H9 (cell line): ENCODE data around the gene TMEM86A. TPM values are rescaled to one million over a fixed set of nuclear protein-coding genes. Genes with fewer than 3 reads are reported as not detected.

Experiments used
- DNase-seq: peaks from one replicate; pipeline ENCODE4 v3.0.0-alpha.2; 2017
- H2AFZ ChIP-seq: one replicate; pipeline ENCODE4 v1.6.1; 2013; ENCODE audit warnings: mild to moderate bottlenecking, low read length, control low read depth, moderate library complexity
- H2AK5ac ChIP-seq: 2 replicates; pipeline ENCODE4 v1.6.1; 2013; ENCODE audit warnings: low read length, control low read depth, mixed read lengths; ENCODE audit not compliant: insufficient read length
- H2BK120ac ChIP-seq: one replicate; pipeline ENCODE4 v1.6.1; 2013; ENCODE audit warnings: low read depth, mild to moderate bottlenecking, low read length, control low read depth, inconsistent platforms; ENCODE audit not compliant: poor library complexity, severe bottlenecking
- H2BK12ac ChIP-seq: 2 replicates; pipeline ENCODE4 v1.6.1; 2013; ENCODE audit warnings: low read length, control low read depth, mixed read lengths, low read depth; ENCODE audit not compliant: insufficient read length
- H2BK15ac ChIP-seq: 2 replicates; pipeline ENCODE4 v1.6.1; 2013; ENCODE audit warnings: low read depth, low read length, control low read depth
- H2BK20ac ChIP-seq: one replicate; pipeline ENCODE4 v1.6.1; 2013; ENCODE audit warnings: low read depth, mild to moderate bottlenecking, low read length, control low read depth, inconsistent platforms; ENCODE audit not compliant: poor library complexity, severe bottlenecking
- H2BK5ac ChIP-seq: 2 replicates; pipeline ENCODE4 v1.6.1; 2013; ENCODE audit warnings: low read length, control low read depth, mixed read lengths; ENCODE audit not compliant: insufficient read length
- H3K14ac ChIP-seq: 2 replicates; pipeline ENCODE4 v1.6.1; 2013; ENCODE audit warnings: low read length, control low read depth; ENCODE audit not compliant: insufficient read depth
- H3K18ac ChIP-seq: 2 replicates; pipeline ENCODE4 v1.6.1; 2013; ENCODE audit warnings: low read depth, mild to moderate bottlenecking, mixed read lengths, low read length, control low read depth; ENCODE audit not compliant: insufficient read length
- H3K23ac ChIP-seq: 2 replicates; pipeline ENCODE4 v1.6.1; 2013; ENCODE audit warnings: low read length, control low read depth, mixed read lengths, low read depth; ENCODE audit not compliant: insufficient read length
- H3K23me2 ChIP-seq: 2 replicates; pipeline ENCODE4 v1.6.1; 2013; ENCODE audit warnings: low read depth, mild to moderate bottlenecking, mixed read lengths, low read length, control low read depth; ENCODE audit not compliant: insufficient read length, poor library complexity, severe bottlenecking
- H3K27ac ChIP-seq: 2 replicates; pipeline ENCODE4 v1.5.1; 2013; ENCODE audit warnings: low read length, control low read depth, mixed read lengths, low read depth; ENCODE audit not compliant: insufficient read length
- H3K27me3 ChIP-seq: 2 replicates; pipeline ENCODE4 v1.6.1; 2013; ENCODE audit warnings: low read length, control low read depth, inconsistent platforms; ENCODE audit not compliant: insufficient read depth
- H3K4ac ChIP-seq: 2 replicates; pipeline ENCODE4 v1.6.1; 2013; ENCODE audit warnings: low read depth, mild to moderate bottlenecking, control low read depth, inconsistent platforms, low read length, moderate library complexity
- H3K4me1 ChIP-seq: 2 replicates; pipeline ENCODE4 v1.6.1; 2013; ENCODE audit warnings: low read length, control low read depth, inconsistent platforms; ENCODE audit not compliant: insufficient read depth
- H3K4me2 ChIP-seq: 2 replicates; pipeline ENCODE4 v1.6.1; 2013; ENCODE audit warnings: low read length, control low read depth, mixed read lengths; ENCODE audit not compliant: insufficient read length, insufficient read depth
- H3K56ac ChIP-seq: 2 replicates; pipeline ENCODE4 v1.6.1; 2013; ENCODE audit warnings: low read depth, mild to moderate bottlenecking, mixed read lengths, low read length, control low read depth; ENCODE audit not compliant: insufficient read length
- H3K79me1 ChIP-seq: 2 replicates; pipeline ENCODE4 v1.6.1; 2013; ENCODE audit warnings: low read depth, mild to moderate bottlenecking, moderate library complexity, low read length, control low read depth, inconsistent platforms; ENCODE audit not compliant: insufficient read depth, poor library complexity, severe bottlenecking
- H3K79me2 ChIP-seq: 2 replicates; pipeline ENCODE4 v1.6.1; 2013; ENCODE audit warnings: low read length, control low read depth, inconsistent platforms; ENCODE audit not compliant: insufficient read depth
- H3K9ac ChIP-seq: 2 replicates; pipeline ENCODE4 v1.6.1; 2013; ENCODE audit warnings: low read length, control low read depth, mixed read lengths; ENCODE audit not compliant: insufficient read length; ENCODE audit errors: extremely low read depth
- H3K9me3 ChIP-seq: one replicate; pipeline ENCODE4 v1.6.1; 2013; ENCODE audit warnings: low read depth, low read length, inconsistent platforms; ENCODE audit not compliant: control insufficient read depth
- H3T11ph ChIP-seq: one replicate; pipeline ENCODE4 v1.6.1; 2013; ENCODE audit warnings: mild to moderate bottlenecking, low read length, control low read depth, inconsistent platforms
- H4K20me1 ChIP-seq: one replicate; pipeline ENCODE4 v1.6.1; 2013; ENCODE audit not compliant: control insufficient read depth, insufficient read length, insufficient read depth
- H4K5ac ChIP-seq: 2 replicates; pipeline ENCODE4 v1.6.1; 2013; ENCODE audit warnings: low read depth, mild to moderate bottlenecking, mixed read lengths, low read length, control low read depth; ENCODE audit not compliant: insufficient read length
- H4K8ac ChIP-seq: replicated peaks from 2 replicates; pipeline ENCODE4 v1.6.1; 2013; ENCODE audit warnings: low read length, control low read depth, mixed read lengths, low read depth; ENCODE audit not compliant: insufficient read length
- H4K91ac ChIP-seq: 2 replicates; pipeline ENCODE4 v1.6.1; 2013; ENCODE audit warnings: low read depth, mild to moderate bottlenecking, moderate library complexity, mixed read lengths, low read length, control low read depth; ENCODE audit not compliant: insufficient read length
- H3K27ac Mint-ChIP-seq, 3 experiments: 2 replicates in 2 of 3; 3 replicates in 1 of 3; pipeline ENCODE4 v1.8.0; 2020 to 2021; ENCODE audit warnings: mixed read lengths in 3 of 3, mild to moderate bottlenecking in 1 of 3, moderate library complexity in 1 of 3
- H3K27me3 Mint-ChIP-seq: 2 replicates; pipeline ENCODE4 v1.8.0; 2021; ENCODE audit warnings: low read depth, mild to moderate bottlenecking, moderate library complexity, mixed read lengths
- H3K36me3 Mint-ChIP-seq, 3 experiments: 2 replicates in 2 of 3; 3 replicates in 1 of 3; pipeline ENCODE4 v1.8.0; 2020 to 2021; ENCODE audit warnings: low read depth in 3 of 3, mixed read lengths in 3 of 3; ENCODE audit not compliant: insufficient read depth in 1 of 3
- H3K4me1 Mint-ChIP-seq, 2 experiments: 2 replicates each; pipeline ENCODE4 v1.8.0; 2020; ENCODE audit warnings: mixed read lengths in 2 of 2
- H3K4me3 Mint-ChIP-seq, 2 experiments: 2 replicates in 1 of 2; 3 replicates in 1 of 2; pipeline ENCODE4 v1.8.0; 2020 to 2021; ENCODE audit warnings: mild to moderate bottlenecking in 2 of 2, mixed read lengths in 2 of 2, moderate library complexity in 1 of 2
- H3K9me3 Mint-ChIP-seq, 2 experiments: 2 replicates in 1 of 2; 3 replicates in 1 of 2; pipeline ENCODE4 v1.8.0; 2020; ENCODE audit warnings: mild to moderate bottlenecking in 2 of 2, mixed read lengths in 2 of 2, moderate library complexity in 1 of 2
- CTCF ChIP-seq: fragments of 200-600 bp; sonication (generic); conservative IDR thresholded peaks from 3 replicates; pipeline ENCODE4 v1.8.0; 2021; ENCODE audit warnings: antibody characterized with exemption, mild to moderate bottlenecking
- WGBS: extraction: QIAGEN DNeasy Blood & Tissue Kit; methylation state at CpG from one replicate; pipeline ENCODE4 v1.1.7; 2013; ENCODE audit warnings: missing lambda C conversion rate, low lambda C conversion rate, mixed read lengths; ENCODE audit not compliant: insufficient read length; ENCODE audit errors: extremely low coverage; 5-methylcytosine and 5-hydroxymethylcytosine counted together
- total RNA-seq: library from RNA; stranded (reverse); gene quantifications from 2 replicates; pipeline ENCODE4 v1.2.1, GENCODE V29; 2021

The TMEM86A gene
- total RNA-seq, 1 experiment from 2014 or later, result 2.3 TPM

- H3K18ac ChIP-seq, result no peak overlapping the region
- no peak overlapping the region for H2AFZ ChIP-seq
- H3K4me1 ChIP-seq, result no peaks in the 10 kb centered on the region; the same call in 1 of the 2 replicates
- no peaks in the 10 kb centered on the region; the same call in 1 of the 2 replicates for H3K27me3 ChIP-seq
- H3T11ph ChIP-seq, result no peak overlapping the region
- H3K9ac ChIP-seq, result no peak overlapping the region
- H2BK5ac ChIP-seq, result no peak overlapping the region
- no peak overlapping the region for H3K4me2 ChIP-seq
- no peak overlapping the region for H3K23ac ChIP-seq
- Mint-ChIP-seq H3K27ac (no peak overlapping the region), H3K36me3 (no peaks in the 10 kb centered on the region), H3K4me1 (peaks cover 13 to 16% of the 10 kb centered on the region in 2 experiments), H3K9me3 (no peaks in the 10 kb centered on the region), H3K27me3 (peaks cover 43% of the 10 kb centered on the region), H3K4me3 (no peak overlapping the region)
- H3K79me1 ChIP-seq, result no peaks in the 10 kb centered on the region
- no peak overlapping the region for H4K8ac ChIP-seq
- H3K56ac ChIP-seq, result no peak overlapping the region
- DNase-seq, result no peak
- no peak overlapping the region for H3K14ac ChIP-seq
- no peaks in the 10 kb centered on the region for H3K79me2 ChIP-seq
- no peak overlapping the region for H4K91ac ChIP-seq
- no CpG with 5 or more reads among the region's 2 CpGs for WGBS
- no peak overlapping the region for H4K5ac ChIP-seq
- no peak overlapping the region for H2BK20ac ChIP-seq
- H2BK120ac ChIP-seq, result no peak overlapping the region
- no peak overlapping the region for H3K4ac ChIP-seq
- H2BK15ac ChIP-seq, result no peak overlapping the region
- no peaks in the 10 kb centered on the region for H3K9me3 ChIP-seq
- TF ChIP-seq CTCF, result no peak
- no peak overlapping the region for H2AK5ac ChIP-seq
- no peak overlapping the region for H2BK12ac ChIP-seq
- H3K27ac ChIP-seq, result no peak overlapping the region
- no peaks in the 10 kb centered on the region for H4K20me1 ChIP-seq
- peaks cover 2% of the 10 kb centered on the region for H3K23me2 ChIP-seq
These were observed 1.8 kb upstream of the TMEM86A start for GRCh38 chr11:18696638-18697225.
